ENCODE measurements around the gene TRAF4.

DNA sequence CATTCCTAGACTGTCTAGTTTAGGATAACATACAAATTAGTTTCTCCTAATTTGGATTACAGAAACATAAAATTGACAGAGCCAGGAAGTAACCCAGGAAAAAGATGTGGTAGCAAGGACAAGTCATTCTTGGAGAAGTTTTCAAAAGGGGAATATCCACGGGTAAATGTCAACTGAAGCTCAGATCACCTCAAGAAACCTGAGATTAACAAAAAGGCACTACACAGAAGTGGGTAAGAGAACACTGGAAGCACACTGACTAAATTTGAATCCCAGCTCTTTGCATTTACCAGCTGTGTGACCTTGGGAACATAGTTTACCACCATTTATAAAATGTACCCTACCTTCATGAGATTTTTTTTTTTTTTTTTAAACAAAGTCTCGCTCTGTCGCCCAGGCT is 39.4 kb downstream of the TRAF4 start:
- TF ChIP-seq, protein P1, sequence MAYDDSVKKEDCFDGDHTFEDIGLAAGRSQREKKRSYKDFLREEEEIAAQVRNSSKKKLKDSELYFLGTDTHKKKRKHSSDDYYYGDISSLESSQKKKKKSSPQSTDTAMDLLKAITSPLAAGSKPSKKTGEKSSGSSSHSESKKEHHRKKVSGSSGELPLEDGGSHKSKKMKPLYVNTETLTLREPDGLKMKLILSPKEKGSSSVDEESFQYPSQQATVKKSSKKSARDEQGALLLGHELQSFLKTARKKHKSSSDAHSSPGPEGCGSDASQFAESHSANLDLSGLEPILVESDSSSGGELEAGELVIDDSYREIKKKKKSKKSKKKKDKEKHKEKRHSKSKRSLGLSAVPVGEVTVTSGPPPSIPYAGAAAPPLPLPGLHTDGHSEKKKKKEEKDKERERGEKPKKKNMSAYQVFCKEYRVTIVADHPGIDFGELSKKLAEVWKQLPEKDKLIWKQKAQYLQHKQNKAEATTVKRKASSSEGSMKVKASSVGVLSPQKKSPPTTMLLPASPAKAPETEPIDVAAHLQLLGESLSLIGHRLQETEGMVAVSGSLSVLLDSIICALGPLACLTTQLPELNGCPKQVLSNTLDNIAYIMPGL (CRISPR knock-in tag; IDR thresholded peaks at IDR 0.05): no peak
- TF ChIP-seq, protein P2, sequence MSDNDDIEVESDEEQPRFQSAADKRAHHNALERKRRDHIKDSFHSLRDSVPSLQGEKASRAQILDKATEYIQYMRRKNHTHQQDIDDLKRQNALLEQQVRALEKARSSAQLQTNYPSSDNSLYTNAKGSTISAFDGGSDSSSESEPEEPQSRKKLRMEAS (CRISPR knock-in tag; IDR thresholded peaks at IDR 0.05): no peak

Data from WTC11 (cell line).